SH-SY5Y (cell line): ENCODE results near the gene ITPKB.

Experiments
- GATA2 ChIP-seq: IDR thresholded peaks from 2 replicates; pipeline ENCODE4 v1.6.1; 2011; ENCODE audit warnings: mild to moderate bottlenecking, low read depth, low read length
- GATA3 ChIP-seq: IDR thresholded peaks from 2 replicates; pipeline ENCODE4 v1.6.1; 2011; ENCODE audit warnings: low read depth, mild to moderate bottlenecking, low read length, moderate library complexity

Gene ITPKB

GRCh38 chr1:226665505-226666163, 73.4 kb downstream of the ITPKB start:
- TF ChIP-seq GATA2 = no peak
- no peak for TF ChIP-seq GATA3

GRCh38 chr1:226664413-226665101, 74.5 kb downstream of the ITPKB start:
- TF ChIP-seq GATA2 = no peak
- no peak for TF ChIP-seq GATA3

GRCh38 chr1:226663327-226663704, 75.8 kb downstream of the ITPKB start:
- TF ChIP-seq GATA2 (no peak), GATA3 (no peak)

DNA sequence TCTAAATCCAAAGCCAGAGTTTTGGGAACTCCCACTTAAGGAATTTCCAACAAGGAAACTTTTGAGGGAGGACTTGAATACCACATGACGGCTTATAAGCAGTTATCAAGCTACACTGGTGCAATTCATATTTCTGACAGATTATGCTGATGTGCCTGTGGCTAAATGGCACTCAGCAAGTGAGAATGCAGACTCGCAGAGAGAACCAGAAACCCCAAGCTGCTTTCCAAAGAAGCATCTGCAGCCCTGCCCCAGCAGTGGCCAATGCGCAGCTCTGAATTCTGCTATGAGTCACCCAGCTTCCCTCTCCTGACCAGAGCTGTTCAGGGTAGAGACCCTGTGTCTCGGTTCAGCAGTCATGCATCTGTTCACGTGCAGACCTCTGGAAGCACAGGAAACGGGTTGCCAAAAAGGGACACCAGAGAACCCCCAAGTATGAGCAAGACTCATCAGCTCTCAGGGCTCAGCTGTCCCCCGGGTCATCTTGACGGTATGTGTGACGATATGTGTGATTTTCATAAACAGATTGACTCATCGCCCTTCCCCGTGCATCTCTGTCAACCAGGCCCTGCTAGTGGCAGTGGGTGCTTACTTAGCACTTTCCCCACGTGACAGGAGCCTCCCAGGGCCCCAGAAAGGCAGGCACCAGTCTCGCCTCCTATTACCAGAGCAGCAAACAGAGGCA, 76.3 kb downstream of the ITPKB start:
- TF ChIP-seq GATA3 (no peak), GATA2 (peak; percentile 27; the same call in 1 of the 2 replicates)

DNA sequence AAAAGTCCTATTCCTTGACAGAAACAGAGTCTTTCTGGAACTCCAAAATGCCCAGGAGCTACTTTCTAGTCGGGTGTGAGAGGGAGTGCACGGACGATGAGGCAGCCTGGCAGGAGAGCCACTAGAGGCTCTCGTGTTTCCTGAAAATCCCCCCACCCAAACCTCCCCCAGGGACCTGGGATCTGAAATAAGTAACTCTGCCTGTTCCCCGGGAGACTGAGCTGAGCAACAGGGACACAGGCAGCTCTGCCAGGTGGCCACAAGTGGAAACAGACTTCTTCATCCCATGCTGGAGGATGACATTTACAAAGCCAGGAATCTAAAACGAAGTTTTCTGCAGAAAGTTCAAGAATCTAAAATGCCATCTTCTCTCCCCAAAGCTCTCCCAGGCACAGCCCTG, 77.1 kb downstream of the ITPKB start:
- no peak for TF ChIP-seq GATA3
- no peak for TF ChIP-seq GATA2

- TF ChIP-seq GATA3 (no peak), GATA2 (no peak)
Measured at GRCh38 chr1:226661271-226661670, 77.8 kb downstream of the ITPKB start.

DNA sequence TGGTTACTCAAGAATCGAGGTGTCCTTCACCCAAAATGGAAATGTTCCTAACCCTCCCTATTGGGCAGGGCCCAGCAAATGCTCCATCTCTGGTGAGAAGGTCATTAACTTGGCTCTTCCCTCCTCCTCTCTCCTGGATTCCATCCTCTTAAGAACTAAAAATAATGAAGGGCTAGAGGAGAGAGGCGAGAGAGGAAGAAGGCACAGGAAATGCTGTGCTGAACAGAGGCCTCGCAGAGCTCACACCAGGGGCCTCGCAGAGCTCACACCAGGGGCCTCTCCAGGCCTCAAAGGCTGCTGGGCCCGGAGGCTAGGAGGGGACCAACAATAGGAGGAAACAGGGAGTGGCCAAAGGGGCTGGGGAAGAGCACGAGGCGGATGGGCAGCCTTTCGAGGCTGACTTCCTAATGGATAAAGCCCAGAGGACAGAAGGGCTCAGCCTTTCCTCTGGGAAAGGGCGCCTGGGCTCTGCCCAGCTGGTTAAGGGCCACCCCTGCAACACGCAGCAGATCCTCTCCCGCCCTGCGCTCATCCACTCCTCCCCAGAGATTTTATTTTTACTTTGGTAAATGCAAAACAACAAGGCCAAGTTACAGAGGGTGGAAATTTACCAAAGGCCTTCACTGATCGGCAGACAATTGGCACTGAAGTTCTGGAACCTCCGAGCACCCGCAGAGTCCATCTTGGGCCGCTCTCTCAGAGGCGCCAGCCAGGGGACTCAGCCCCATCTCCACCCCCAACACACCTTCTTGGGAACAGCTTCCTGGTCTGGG, 78.5 kb downstream of the ITPKB start:
- TF ChIP-seq GATA3 (no peak), GATA2 (no peak)

GRCh38 chr1:226659641-226660040, 79.4 kb downstream of the ITPKB start:
- TF ChIP-seq GATA2 (no peak), GATA3 (no peak)

DNA sequence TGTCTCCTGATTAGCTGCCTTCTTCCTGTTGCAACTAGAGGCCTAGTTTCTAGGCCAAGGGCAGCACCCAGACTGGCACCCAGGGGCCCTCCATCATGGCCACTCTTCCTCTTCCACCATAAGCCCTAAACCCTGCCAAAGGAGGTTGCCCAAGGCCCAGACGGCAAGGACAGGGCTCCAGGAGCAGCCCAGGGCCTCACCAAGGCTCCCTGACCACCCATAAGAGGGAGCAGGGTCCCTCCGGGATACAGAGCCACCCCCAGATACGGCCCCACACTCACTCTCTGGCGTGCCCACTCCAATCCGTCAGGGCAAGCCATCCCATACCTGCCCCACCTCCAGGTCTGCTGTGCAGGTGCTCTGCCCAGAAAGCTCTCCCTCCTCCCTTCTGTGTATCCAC, 79.9 kb downstream of the ITPKB start:
- TF ChIP-seq GATA2 (no peak), GATA3 (no peak)

- no peak for TF ChIP-seq GATA3
- TF ChIP-seq GATA2 = no peak
Measured at GRCh38 chr1:226658546-226659125, 80.4 kb downstream of the ITPKB start.

GRCh38 chr1:226657895-226658545, 81.1 kb downstream of the ITPKB start:
- no peak for TF ChIP-seq GATA2
- TF ChIP-seq GATA3 = no peak

DNA sequence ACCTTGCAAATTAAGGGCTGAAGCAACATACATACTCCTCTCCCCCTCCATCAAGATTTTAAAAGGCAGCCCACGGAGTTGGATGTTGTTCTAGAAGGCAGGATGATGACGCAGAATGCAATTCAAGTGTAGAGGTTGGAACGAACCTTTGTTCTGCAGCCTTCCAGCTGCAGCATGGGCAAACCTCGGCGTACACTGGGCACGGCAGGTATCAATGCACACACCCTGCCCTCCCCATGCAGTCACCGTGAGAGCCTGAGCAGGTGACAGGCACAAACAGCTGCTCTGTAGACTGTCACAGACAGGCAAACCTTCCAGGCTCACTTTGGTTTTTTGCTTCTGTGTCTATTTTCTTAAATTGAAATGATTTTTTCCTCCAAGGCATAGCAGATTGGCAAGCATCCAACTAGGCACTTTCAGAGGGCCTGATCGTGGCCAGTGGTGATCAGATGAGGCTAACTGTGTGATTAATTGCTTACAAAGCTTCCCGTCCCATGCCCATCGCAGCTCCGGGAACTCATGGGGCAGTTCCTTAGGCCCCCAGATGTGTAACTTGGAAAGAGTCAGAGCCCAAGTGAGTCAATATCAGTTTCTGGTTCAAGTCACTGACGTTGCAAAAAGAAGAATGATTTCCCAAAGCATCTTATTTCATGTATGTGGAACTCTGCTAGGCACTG, 82.3 kb downstream of the ITPKB start:
- TF ChIP-seq GATA2 (no peak), GATA3 (no peak)

GRCh38 chr1:226656201-226656600, 82.9 kb downstream of the ITPKB start:
- no peak for TF ChIP-seq GATA2
- no peak for TF ChIP-seq GATA3
